Endothelial cell of umbilical vein (primary cell): ENCODE measurements around the gene DMAC1. TPM values are rescaled to one million over a fixed set of nuclear protein-coding genes. Genes with fewer than 3 reads are reported as not detected.

Experiments used
- BruUV-seq: library from RNA; stranded (reverse); fragments of 400-500 nt; replicated peaks from 2 replicates; lab custom pipeline; 2021; lab: Mats Ljungman, UMichigan
- CTCF ChIA-PET: fragments of 300-600, 350-600 bp; sonication (Branson Sonifier 250); formaldehyde crosslinking; loops from one replicate; lab custom pipeline; 2021; ENCODE audit warnings: antibody characterized with exemption, inconsistent platforms; lab: Charles Lee
- POLR2A ChIA-PET: fragments of 300-600, 350-600 bp; sonication (Branson Sonifier 250); formaldehyde crosslinking; loops from one replicate; lab custom pipeline; 2021; ENCODE audit warnings: antibody characterized with exemption, inconsistent platforms; lab: Charles Lee
- DNase-seq: peaks from one replicate; pipeline ENCODE4 v3.0.0-alpha.2; 2011; ENCODE audit warnings: low read depth, low spot score
- FAIRE-seq: peaks from 2 replicates; lab custom pipeline; 2011; peaks lifted over from hg19 to GRCh38; lab: Jason Lieb, UNC
- H2AFZ ChIP-seq: 2 replicates; pipeline ENCODE4 v1.6.0; 2012; ENCODE audit warnings: low read depth, low read length, control low read depth, inconsistent platforms
- H3K27ac ChIP-seq: 2 replicates; pipeline ENCODE4 v1.5.1; 2011; ENCODE audit warnings: low read depth, mild to moderate bottlenecking, control low read depth, low read length, moderate library complexity; ENCODE audit not compliant: insufficient read depth
- H3K27me3 ChIP-seq, 2 experiments: 2 replicates each; pipeline versions ENCODE4 v1.6.0 to v1.6.1; 2011; ENCODE audit warnings: low read length in 2 of 2, mixed read lengths in 1 of 2; ENCODE audit not compliant: control insufficient read depth in 2 of 2, insufficient read depth in 2 of 2
- H3K36me3 ChIP-seq, 2 experiments: 2 replicates in 1 of 2; 3 replicates in 1 of 2; pipeline ENCODE4 v1.5.1; 2011; ENCODE audit warnings: low read length in 2 of 2, mild to moderate bottlenecking in 1 of 2, moderate library complexity in 1 of 2; ENCODE audit not compliant: control insufficient read depth in 2 of 2, insufficient read depth in 2 of 2; ENCODE audit errors: extremely low read depth in 1 of 2
- H3K4me1 ChIP-seq: 3 replicates; pipeline ENCODE4 v1.5.1; 2011; ENCODE audit warnings: mild to moderate bottlenecking, low read length; ENCODE audit not compliant: control insufficient read depth, insufficient read depth; ENCODE audit errors: extremely low read depth
- H3K4me2 ChIP-seq: 2 replicates; pipeline ENCODE4 v1.6.1; 2011; ENCODE audit warnings: low read length, control low read depth, mixed read lengths; ENCODE audit not compliant: insufficient read depth
- H3K4me3 ChIP-seq, 3 experiments: fragments of 200-600 bp in 1 of 3; sonication (generic), shearing (Covaris generic) in 1 of 3; replicated peaks in 1 of 3; 2 replicates each; pipeline ENCODE4 v1.5.1; 2011 to 2016; ENCODE audit warnings: control low read depth in 3 of 3, low read length in 3 of 3, mild to moderate bottlenecking in 2 of 3, inconsistent platforms in 1 of 3, low read depth in 1 of 3, moderate library complexity in 1 of 3; ENCODE audit not compliant: insufficient read depth in 1 of 3
- H3K79me2 ChIP-seq: 2 replicates; pipeline ENCODE4 v1.6.0; 2012; ENCODE audit warnings: low read length, inconsistent platforms; ENCODE audit not compliant: control insufficient read depth, insufficient read depth
- H3K9ac ChIP-seq: replicated peaks from 2 replicates; pipeline ENCODE3; 2011; ENCODE audit warnings: low read length, control low read depth; ENCODE audit not compliant: insufficient read depth; ENCODE audit errors: extremely low read depth
- H3K9me1 ChIP-seq: replicated peaks from 3 replicates; pipeline ENCODE4 v1.6.0; 2011; ENCODE audit warnings: mild to moderate bottlenecking, low read length; ENCODE audit not compliant: control insufficient read depth, insufficient read depth; ENCODE audit errors: extremely low read depth
- H3K9me3 ChIP-seq: replicated peaks from 2 replicates; pipeline ENCODE4 v1.5.1; 2012; ENCODE audit warnings: low read length, inconsistent platforms; ENCODE audit not compliant: control insufficient read depth, insufficient read depth
- H4K20me1 ChIP-seq: replicated peaks from 2 replicates; pipeline ENCODE3; 2011; ENCODE audit warnings: mild to moderate bottlenecking, low read length; ENCODE audit not compliant: control insufficient read depth, insufficient read depth; ENCODE audit errors: extremely low read depth
- EZH2 ChIP-seq: IDR thresholded peaks from 2 replicates; pipeline ENCODE4 v1.6.1; 2012; ENCODE audit warnings: borderline replicate concordance, low read depth, mild to moderate bottlenecking, moderate library complexity, low read length, inconsistent platforms; ENCODE audit not compliant: severe bottlenecking
- FOS ChIP-seq: IDR thresholded peaks from 2 replicates; pipeline ENCODE4 v1.6.1; 2011; ENCODE audit warnings: mild to moderate bottlenecking, low read length, moderate library complexity, borderline replicate concordance; ENCODE audit not compliant: insufficient read depth
- GATA2 ChIP-seq: IDR thresholded peaks from 2 replicates; pipeline ENCODE4 v1.7.0; 2011; ENCODE audit warnings: low read depth, mild to moderate bottlenecking, moderate library complexity, mixed read lengths, low read length; ENCODE audit not compliant: insufficient read length, insufficient read depth
- JUN ChIP-seq: IDR thresholded peaks from 2 replicates; pipeline ENCODE4 v1.6.1; 2011; ENCODE audit warnings: borderline replicate concordance, low read depth; ENCODE audit not compliant: insufficient read length, insufficient read depth
- MYC ChIP-seq: IDR thresholded peaks from one replicate; pipeline ENCODE4 v1.6.1; 2011; ENCODE audit warnings: mild to moderate bottlenecking, low read depth, low read length
- POLR2A ChIP-seq: IDR thresholded peaks from 2 replicates; pipeline ENCODE4 v1.6.1; 2012; ENCODE audit warnings: low read depth, mild to moderate bottlenecking, control low read depth, low read length
- POLR2AphosphoS5 ChIP-seq: IDR thresholded peaks from 2 replicates; pipeline ENCODE4 v1.6.1; 2012; ENCODE audit warnings: low read depth, mild to moderate bottlenecking, control low read depth, low read length, moderate library complexity; ENCODE audit not compliant: insufficient read depth
- dilution Hi-C: fragments of 300-500 bp; cut with MboI; formaldehyde crosslinking; loops from one replicate; pipeline ENCODE4 v1.15.0; 2019; ENCODE audit warnings: low sequenced_read_pairs; ENCODE audit not compliant: extremely low pct_ligation_motif_present
- intact Hi-C: fragments of 100-400 bp; cut with micrococcal nuclease; formaldehyde crosslinking; loops from one replicate; pipeline ENCODE4 v1.10.0; 2022
- polyA plus RNA-seq, 4 experiments: library from polyadenylated mRNA; depleted of rRNA in 3 of 4; stranded (reverse) in 3 of 4; unstranded in 1 of 4; fragments of >200 nt; gene quantifications; 2 replicates each; pipeline versions ENCODE4 v1.2.1 to v1.2.3, GENCODE V29; 2011 to 2012; ENCODE audit warnings: missing spikeins in 1 of 4
- total RNA-seq: library from RNA; stranded (reverse); gene quantifications from 2 replicates; pipeline ENCODE4 v1.2.3, GENCODE V29; 2021
- TF ChIP-seq, protein P1 (sequence below), 2 donors: IDR thresholded peaks; 1 replicate in 1 of 2; 2 replicates in 1 of 2; pipeline ENCODE4 v1.5.1; 2011; ENCODE audit warnings: low read length in 2 of 2, mild to moderate bottlenecking in 2 of 2, moderate library complexity in 2 of 2, control low read depth in 1 of 2, inconsistent platforms in 1 of 2, low read depth in 1 of 2; ENCODE audit not compliant: insufficient read depth in 1 of 2; ENCODE audit errors: extremely low read depth in 1 of 2
- TF ChIP-seq, protein P2 (sequence below): IDR thresholded peaks from 2 replicates; pipeline ENCODE4 v1.6.1; 2011; ENCODE audit not compliant: insufficient read depth, insufficient read length

DMAC1 gene
- total and polyA plus RNA-seq, 2 donors (not counting 3 experiments of a cell fraction or from before 2014, with no cell fraction given), result 15.8 to 44.0 TPM

DNA sequence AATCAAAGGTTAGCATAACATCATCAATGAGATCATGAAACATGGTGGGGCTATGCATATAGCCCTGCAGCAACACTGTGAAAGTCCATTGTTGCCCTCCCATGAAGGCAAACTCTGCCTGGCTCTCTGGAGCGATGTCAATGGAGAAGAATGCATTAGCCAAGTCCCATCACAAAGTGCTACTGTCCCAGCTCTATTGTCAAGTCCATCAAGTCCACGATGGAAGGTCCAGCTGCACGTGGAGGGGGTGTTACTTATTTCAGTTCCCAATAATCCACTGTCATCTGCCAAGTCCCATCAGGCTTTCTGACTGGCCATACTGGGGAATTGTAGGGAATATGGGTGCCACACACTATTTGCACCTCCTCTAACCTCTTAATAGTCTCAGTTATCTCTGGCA, 10.8 kb downstream of the DMAC1 start:
- Histone ChIP-seq H3K9me1 (no peaks in the 10 kb centered on the region), H3K27ac (no peak overlapping the region), H3K27me3 (no peaks in the 10 kb centered on the region), H3K4me3 (no peak overlapping the region), H3K9me3 (no peaks in the 10 kb centered on the region), H3K4me2 (no peak overlapping the region), H4K20me1 (no peaks in the 10 kb centered on the region), H2AFZ (no peak overlapping the region), H3K79me2 (no peaks in the 10 kb centered on the region), H3K9ac (no peak overlapping the region), H3K36me3 (peaks cover 0 to 2% of the 10 kb centered on the region in 2 experiments), H3K4me1 (no peaks in the 10 kb centered on the region)
- intact Hi-C loops (no loop called here), dilution Hi-C loops (no loop called here)
- no peak for TF ChIP-seq EZH2
- BruUV-seq, result no TSS peak
- ChIA-PET CTCF (no interaction called here), POLR2A (no interaction called here)
- no peak for DNase-seq
- no peak for FAIRE-seq

DNA sequence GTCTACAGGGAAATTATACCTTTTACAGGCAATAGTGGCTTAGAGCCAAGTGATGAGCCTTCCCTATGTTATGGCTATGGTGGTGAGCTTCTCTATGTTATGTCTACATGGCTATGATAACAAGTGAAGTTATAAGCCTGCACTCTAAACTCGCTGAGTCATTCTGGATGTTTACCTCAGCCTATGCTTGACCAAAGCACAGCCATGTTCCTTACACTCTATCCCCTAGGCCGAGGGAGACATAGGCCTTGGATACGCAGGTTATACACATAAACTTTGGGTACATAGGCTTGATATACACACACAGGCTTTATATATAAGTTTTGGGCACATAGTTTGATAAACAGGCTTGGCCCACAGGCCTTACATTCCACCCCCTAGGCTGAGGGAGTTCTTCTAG, 13.8 kb downstream of the DMAC1 start:
- TF ChIP-seq, protein P1, sequence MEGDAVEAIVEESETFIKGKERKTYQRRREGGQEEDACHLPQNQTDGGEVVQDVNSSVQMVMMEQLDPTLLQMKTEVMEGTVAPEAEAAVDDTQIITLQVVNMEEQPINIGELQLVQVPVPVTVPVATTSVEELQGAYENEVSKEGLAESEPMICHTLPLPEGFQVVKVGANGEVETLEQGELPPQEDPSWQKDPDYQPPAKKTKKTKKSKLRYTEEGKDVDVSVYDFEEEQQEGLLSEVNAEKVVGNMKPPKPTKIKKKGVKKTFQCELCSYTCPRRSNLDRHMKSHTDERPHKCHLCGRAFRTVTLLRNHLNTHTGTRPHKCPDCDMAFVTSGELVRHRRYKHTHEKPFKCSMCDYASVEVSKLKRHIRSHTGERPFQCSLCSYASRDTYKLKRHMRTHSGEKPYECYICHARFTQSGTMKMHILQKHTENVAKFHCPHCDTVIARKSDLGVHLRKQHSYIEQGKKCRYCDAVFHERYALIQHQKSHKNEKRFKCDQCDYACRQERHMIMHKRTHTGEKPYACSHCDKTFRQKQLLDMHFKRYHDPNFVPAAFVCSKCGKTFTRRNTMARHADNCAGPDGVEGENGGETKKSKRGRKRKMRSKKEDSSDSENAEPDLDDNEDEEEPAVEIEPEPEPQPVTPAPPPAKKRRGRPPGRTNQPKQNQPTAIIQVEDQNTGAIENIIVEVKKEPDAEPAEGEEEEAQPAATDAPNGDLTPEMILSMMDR (IDR thresholded peaks at IDR 0.05; ENCODE audit: extremely low read depth in 1 of 2, insufficient read depth in 1 of 2, low read depth in 1 of 2, low read length in 2 of 2), result no peak
- no peak for TF ChIP-seq POLR2AphosphoS5
- TF ChIP-seq GATA2, result no peak
- no peak for TF ChIP-seq EZH2
- TF ChIP-seq FOS, result no peak
- TF ChIP-seq, protein P2, sequence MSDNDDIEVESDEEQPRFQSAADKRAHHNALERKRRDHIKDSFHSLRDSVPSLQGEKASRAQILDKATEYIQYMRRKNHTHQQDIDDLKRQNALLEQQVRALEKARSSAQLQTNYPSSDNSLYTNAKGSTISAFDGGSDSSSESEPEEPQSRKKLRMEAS, result no peak
- TF ChIP-seq POLR2A, result no peak
- no peak for TF ChIP-seq JUN
- TF ChIP-seq MYC, result no peak
- no peaks in the 10 kb centered on the region for H3K79me2 ChIP-seq
- H4K20me1 ChIP-seq, result no peaks in the 10 kb centered on the region
- FAIRE-seq (no peak), DNase-seq (no peak)
- CTCF ChIA-PET, result no interaction called here
- no peak overlapping the region for H3K27ac ChIP-seq
- dilution Hi-C loops (no loop called here), intact Hi-C loops (no loop called here)
- H3K27me3 ChIP-seq, result no peaks in the 10 kb centered on the region
- no TSS peak for BruUV-seq
- no peak overlapping the region for H3K4me3 ChIP-seq
- H3K36me3 ChIP-seq, result no peaks in the 10 kb centered on the region
- H2AFZ ChIP-seq, result no peak overlapping the region
- no peaks in the 10 kb centered on the region for H3K9me3 ChIP-seq
- H3K4me1 ChIP-seq, result no peaks in the 10 kb centered on the region
- POLR2A ChIA-PET, result no interaction called here
- H3K9ac ChIP-seq, result no peak overlapping the region
- H3K9me1 ChIP-seq, result no peaks in the 10 kb centered on the region
- no peak overlapping the region for H3K4me2 ChIP-seq
